PC-3 (cell line): ENCODE data around the gene BPIFB2. TPM values are rescaled to one million over a fixed set of nuclear protein-coding genes. Genes with fewer than 3 reads are reported as not detected.

Experiments used
- ATAC-seq: fragments of 200-7000 bp; cut with Tn5 transposase; 2 replicates; pipeline ENCODE4 v1.9.1; 2020; ENCODE audit warnings: mild to moderate bottlenecking, moderate library complexity
- BruUV-seq: library from RNA; stranded (reverse); fragments of 400-500 nt; replicated peaks from 2 replicates; lab custom pipeline; 2021; lab: Mats Ljungman, UMichigan
- CTCF ChIA-PET: fragments of 300-600 bp; sonication (Branson Sonifier 250); formaldehyde crosslinking; loops from one replicate; lab custom pipeline; 2022; ENCODE audit warnings: antibody characterized with exemption; lab: Charles Lee
- POLR2A ChIA-PET: fragments of 300-600 bp; sonication (Branson Sonifier 250); formaldehyde crosslinking; loops from one replicate; lab custom pipeline; 2022; ENCODE audit warnings: antibody characterized with exemption; ENCODE audit not compliant: unreplicated experiment; lab: Charles Lee
- DNase-seq: peaks from one replicate; pipeline ENCODE4 v3.0.0-alpha.2; 2015
- H2AFZ ChIP-seq: fragments of 300-600 bp; sonication (generic); 2 replicates; pipeline ENCODE4 v1.6.0; 2016; ENCODE audit warnings: antibody characterized with exemption, low read length
- H3F3A ChIP-seq: fragments of 300-600 bp; sonication (generic); one replicate; pipeline ENCODE4 v1.6.0; 2017; ENCODE audit warnings: antibody characterized with exemption, low read length, control low read depth, mild to moderate bottlenecking; ENCODE audit not compliant: unreplicated experiment
- H3K27ac ChIP-seq: fragments of 300-600 bp; sonication (generic); 2 replicates; pipeline ENCODE4 v1.5.1; 2016; ENCODE audit warnings: mild to moderate bottlenecking, low read length
- H3K27me3 ChIP-seq: fragments of 300-600 bp; sonication (generic); 2 replicates; pipeline ENCODE4 v1.6.1; 2016; ENCODE audit warnings: low read length, mixed read lengths
- H3K36me3 ChIP-seq: fragments of 300-600 bp; sonication (generic); 2 replicates; pipeline ENCODE4 v1.6.1; 2016; ENCODE audit warnings: low read depth, mixed run types, low read length, mixed read lengths
- H3K4me1 ChIP-seq: fragments of 300-600 bp; sonication (generic); 2 replicates; pipeline ENCODE4 v1.5.1; 2016; ENCODE audit warnings: low read length; ENCODE audit not compliant: insufficient read depth
- H3K4me2 ChIP-seq: fragments of 300-600 bp; sonication (generic); 2 replicates; pipeline ENCODE4 v1.6.0; 2016; ENCODE audit warnings: low read length
- H3K4me3 ChIP-seq: fragments of 300-600 bp; sonication (generic); 2 replicates; pipeline ENCODE4 v1.5.1; 2016; ENCODE audit warnings: mild to moderate bottlenecking, low read length, mixed read lengths
- H3K79me2 ChIP-seq: fragments of 300-600 bp; sonication (generic); 2 replicates; pipeline ENCODE4 v1.6.1; 2017; ENCODE audit warnings: low read length, mixed read lengths
- H3K9ac ChIP-seq: fragments of 300-600 bp; sonication (generic); 2 replicates; pipeline ENCODE4 v1.6.0; 2016; ENCODE audit warnings: mild to moderate bottlenecking, low read length
- H3K9me2 ChIP-seq: fragments of 300-600 bp; sonication (generic); replicated peaks from 2 replicates; pipeline ENCODE4 v1.6.1; 2016; ENCODE audit warnings: mixed run types, low read length, mixed read lengths
- H3K9me3 ChIP-seq: fragments of 300-600 bp; sonication (generic); 2 replicates; pipeline ENCODE4 v1.6.1; 2016; ENCODE audit warnings: low read length, mixed read lengths
- H4K20me1 ChIP-seq: fragments of 300-600 bp; sonication (generic); 2 replicates; pipeline ENCODE4 v1.6.1; 2016; ENCODE audit warnings: low read length, mixed read lengths
- CTCF ChIP-seq: fragments of 300-600 bp; sonication (generic); conservative IDR thresholded peaks from 2 replicates; pipeline ENCODE4 v1.5.1; 2017; ENCODE audit warnings: antibody characterized with exemption, low read depth, mild to moderate bottlenecking, low read length
- EZH2 ChIP-seq: fragments of 300-600 bp; sonication (generic); IDR thresholded peaks from one replicate; pipeline ENCODE4 v1.6.1; 2017; ENCODE audit warnings: antibody characterized with exemption, mild to moderate bottlenecking, low read length; ENCODE audit not compliant: unreplicated experiment
- EZH2phosphoT487 ChIP-seq: fragments of 300-600 bp; sonication (generic); IDR thresholded peaks from 2 replicates; pipeline ENCODE4 v1.6.1; 2018; ENCODE audit warnings: mild to moderate bottlenecking, antibody characterized with exemption, low read length, borderline replicate concordance
- intact Hi-C: fragments of 100-400 bp; cut with micrococcal nuclease; formaldehyde crosslinking; loops from 2 replicates; pipeline ENCODE4 v1.9.0; 2023
- total RNA-seq: library from RNA; depleted of rRNA; stranded (reverse); fragments of >200 nt; gene quantifications from 2 replicates; pipeline ENCODE4 v1.2.3, GENCODE V29; 2014

BPIFB2 gene
- total RNA-seq, 1 experiment from 2014 or later = not detected

GRCh38 chr20:33033381-33033780, 25.9 kb downstream of the BPIFB2 start:
- peaks cover 42% of the 10 kb centered on the region for H3K27me3 ChIP-seq

GRCh38 chr20:33034115-33034514, 26.6 kb downstream of the BPIFB2 start:
- intact Hi-C loops = no loop called here
- Histone ChIP-seq H3K4me2 (no peak overlapping the region), H2AFZ (no peak overlapping the region), H3K9ac (no peak overlapping the region), H3K9me3 (no peaks in the 10 kb centered on the region), H3K79me2 (no peaks in the 10 kb centered on the region), H3K27me3 (peaks cover 39% of the 10 kb centered on the region), H3K27ac (no peak overlapping the region), H3F3A (no peaks in the 10 kb centered on the region), H3K36me3 (no peaks in the 10 kb centered on the region), H3K4me3 (no peak overlapping the region), H3K9me2 (no peaks in the 10 kb centered on the region), H4K20me1 (no peaks in the 10 kb centered on the region), H3K4me1 (no peaks in the 10 kb centered on the region)
- TF ChIP-seq EZH2 = no peak
- TF ChIP-seq CTCF = no peak
- TF ChIP-seq EZH2phosphoT487 = no peak
- BruUV-seq = no TSS peak
- DNase-seq (no peak), ATAC-seq (no peak)
- ChIA-PET POLR2A (no interaction called here), CTCF (no interaction called here)

More at GRCh38 chr20:33033381-33033780, 25.9 kb downstream of the BPIFB2 start:
- BruUV-seq = no TSS peak
- Histone ChIP-seq H3K36me3 (no peaks in the 10 kb centered on the region), H3K9me3 (no peaks in the 10 kb centered on the region), H2AFZ (no peak overlapping the region), H4K20me1 (no peaks in the 10 kb centered on the region), H3K4me1 (no peaks in the 10 kb centered on the region), H3K4me3 (no peak overlapping the region), H3K9ac (no peak overlapping the region), H3K27ac (no peak overlapping the region), H3F3A (no peaks in the 10 kb centered on the region), H3K4me2 (no peak overlapping the region), H3K9me2 (no peaks in the 10 kb centered on the region), H3K79me2 (no peaks in the 10 kb centered on the region)
- DNase-seq (no peak), ATAC-seq (no peak)
- ChIA-PET POLR2A (no interaction called here), CTCF (no interaction called here)
- intact Hi-C loops = no loop called here
- TF ChIP-seq EZH2 = no peak
- no peak for TF ChIP-seq CTCF
- TF ChIP-seq EZH2phosphoT487 = no peak

DNA sequence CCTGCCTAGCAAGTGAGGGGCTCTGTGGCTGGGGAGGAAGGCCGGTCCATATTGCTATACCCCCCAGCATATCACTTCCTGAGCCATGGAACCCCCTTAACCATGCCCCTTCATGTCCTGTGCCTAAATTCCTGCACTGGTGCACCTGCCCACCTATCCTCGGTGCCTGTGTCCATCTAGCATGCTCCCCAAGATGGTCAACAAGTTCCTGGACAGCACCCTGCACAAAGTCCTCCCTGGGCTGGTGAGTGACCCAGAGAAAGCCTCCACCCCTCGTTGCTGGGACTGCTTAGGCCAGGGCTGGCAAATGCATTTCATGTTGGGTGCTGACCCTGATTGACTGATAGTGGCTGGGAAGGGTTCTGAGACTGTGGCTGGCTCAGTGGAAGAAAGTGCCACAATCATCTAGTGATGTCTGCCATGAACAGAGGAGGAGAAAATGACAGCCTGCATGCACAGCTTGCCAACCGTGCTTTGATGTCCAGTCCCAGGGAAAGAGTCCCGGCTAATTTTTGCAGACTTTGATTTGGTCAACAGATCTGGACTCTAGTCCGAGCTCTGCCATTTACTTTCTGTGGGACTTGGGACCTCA, 27.5 kb downstream of the BPIFB2 start:
- no peaks in the 10 kb centered on the region for H4K20me1 ChIP-seq
- POLR2A ChIA-PET = no interaction called here
- no peaks in the 10 kb centered on the region for H3F3A ChIP-seq
- no peak overlapping the region for H3K4me3 ChIP-seq
- no peak for ATAC-seq
- H3K27ac ChIP-seq = no peak overlapping the region
- H3K9me2 ChIP-seq = no peaks in the 10 kb centered on the region
- H3K36me3 ChIP-seq = no peaks in the 10 kb centered on the region
- CTCF ChIA-PET = no interaction called here
- BruUV-seq = no TSS peak
- TF ChIP-seq EZH2 (no peak), CTCF (no peak), EZH2phosphoT487 (no peak)
- H3K79me2 ChIP-seq = no peaks in the 10 kb centered on the region
- peaks cover 33% of the 10 kb centered on the region for H3K27me3 ChIP-seq
- H3K4me1 ChIP-seq = no peaks in the 10 kb centered on the region
- H3K4me2 ChIP-seq = no peak overlapping the region
- H3K9me3 ChIP-seq = no peaks in the 10 kb centered on the region
- DNase-seq = no peak
- H3K9ac ChIP-seq = no peak overlapping the region
- H2AFZ ChIP-seq = no peak overlapping the region
- intact Hi-C loops = no loop called here
